Neural cell (in vitro differentiated cells): ENCODE measurements around the gene BNIP2. TPM values are rescaled to one million over a fixed set of nuclear protein-coding genes. Genes with fewer than 3 reads are reported as not detected.

Experiments used
- polyA plus RNA-seq: library from polyadenylated mRNA; depleted of rRNA; stranded (reverse); fragments of >200 nt; gene quantifications from 2 replicates; pipeline ENCODE4 v1.2.3, GENCODE V29; 2014

BNIP2 gene
- polyA plus RNA-seq, 1 donor from 2014 or later, result 142 TPM

Other genes with a start within 250 kb of the BNIP2 start
- gene GCNT3, start 77.5 kb downstream of the BNIP2 start, polyA plus RNA-seq, result 0.81 and 1.7 TPM in 2 replicates
- 124 and 171 TPM in 2 replicates for gene GTF2A2, start 31.8 kb downstream of the BNIP2 start, polyA plus RNA-seq